Peyer's patch (tissue), 4 donors: Measurements from ENCODE around the gene WSB1. TPM values are rescaled to one million over a fixed set of nuclear protein-coding genes. Genes with fewer than 3 reads are reported as not detected.
"Not testable (repeated sequence)": the region's sequence is repeated elsewhere in the genome, so short reads cannot be mapped to it uniquely, and the experiment has no call there.

Experiments
- DNase-seq, 3 donors: peaks; one replicate each; pipeline ENCODE4 v3.0.0-alpha.2; 2017 to 2019
- H3K27ac ChIP-seq, 4 donors: fragments of 200-600 bp; sonication (generic); one replicate each; pipeline ENCODE4 v1.5.1; 2016 to 2019
- H3K27me3 ChIP-seq, 2 donors: fragments of 200-600 bp; sonication (generic); one replicate each; pipeline ENCODE4 v1.5.1; 2019
- H3K36me3 ChIP-seq, 3 donors: fragments of 200-600 bp; sonication (generic); one replicate each; pipeline ENCODE4 v1.5.1; 2016 to 2019
- H3K4me1 ChIP-seq, 4 donors: fragments of 200-600 bp; sonication (generic); one replicate each; pipeline ENCODE4 v1.5.1; 2016 to 2019
- H3K4me3 ChIP-seq, 4 donors: fragments of 200-600 bp; sonication (generic); 1 replicate in 3 of 4; 2 replicates in 1 of 4; pipeline ENCODE4 v1.5.1; 2016 to 2019; ENCODE audit warnings: mild to moderate bottlenecking in 1 of 4
- H3K9me3 ChIP-seq, 4 donors: fragments of 200-600 bp; sonication (generic); one replicate each; pipeline ENCODE4 v1.5.1; 2016 to 2019; ENCODE audit warnings: mild to moderate bottlenecking in 1 of 4
- CTCF ChIP-seq, 6 experiments: fragments of 450-650 bp in 4 of 6; fragments of 200-600 bp in 2 of 6; sonication (generic) in 1 of 6; IDR thresholded peaks; one replicate each; pipeline ENCODE4 v1.5.1; 2017 to 2019; ENCODE audit warnings: antibody characterized with exemption in 6 of 6, mild to moderate bottlenecking in 3 of 6, moderate library complexity in 1 of 6
- POLR2A ChIP-seq, 2 donors: fragments of 450-650 bp; IDR thresholded peaks; one replicate each; pipeline ENCODE4 v1.5.1; 2017; ENCODE audit warnings: antibody characterized with exemption in 2 of 2, mild to moderate bottlenecking in 2 of 2, moderate library complexity in 2 of 2
- total RNA-seq, 4 donors: library from RNA; depleted of rRNA; stranded (reverse); fragments of >200 nt; gene quantifications; one replicate each; pipeline ENCODE4 v1.1.0, GENCODE V29; 2016

Gene WSB1
- total RNA-seq, 4 donors from 2014 or later, result 61.5 to 208 (median 112) TPM

GRCh38 chr17:27323538-27324215 lies 29.8 kb downstream of the WSB1 start:
- Histone ChIP-seq H3K27me3 (no peaks in the 10 kb centered on the region), H3K27ac (peak overlapping the region in 2 of 4 donors; percentile 19 to 48), H3K4me3 (no peak overlapping the region), H3K9me3 (no peaks in the 10 kb centered on the region), H3K36me3 (peaks cover 0 to 3% (median 0%) of the 10 kb centered on the region in 3 donors), H3K4me1 (peaks cover 0 to 38% (median 3%) of the 10 kb centered on the region in 4 donors)
- peak in 2 of 3 donors; percentile 78 to 84 for DNase-seq
- TF ChIP-seq CTCF (IDR thresholded peaks at IDR 0.05) (no peak), POLR2A (IDR thresholded peaks at IDR 0.05) (no peak)

- Histone ChIP-seq H3K36me3 (no peaks in the 10 kb centered on the region), H3K4me1 (peaks cover 0 to 32% (median 1%) of the 10 kb centered on the region in 4 donors), H3K27me3 (no peaks in the 10 kb centered on the region), H3K4me3 (no peak overlapping the region), H3K27ac (no peak overlapping the region), H3K9me3 (no peaks in the 10 kb centered on the region)
- DNase-seq, result no peak
- TF ChIP-seq CTCF (IDR thresholded peaks at IDR 0.05) (no peak), POLR2A (IDR thresholded peaks at IDR 0.05) (no peak)
Measured at GRCh38 chr17:27324771-27325339, 30.9 kb downstream of the WSB1 start.

- Histone ChIP-seq H3K27ac (no peak overlapping the region), H3K36me3 (no peaks in the 10 kb centered on the region), H3K9me3 (no peaks in the 10 kb centered on the region), H3K4me1 (peaks cover 0 to 27% (median 0%) of the 10 kb centered on the region in 4 donors), H3K27me3 (no peaks in the 10 kb centered on the region), H3K4me3 (no peak overlapping the region)
- TF ChIP-seq CTCF (IDR thresholded peaks at IDR 0.05) (no peak), POLR2A (IDR thresholded peaks at IDR 0.05) (no peak)
- no peak for DNase-seq
Measured at GRCh38 chr17:27326051-27326450, 32.1 kb downstream of the WSB1 start.

- DNase-seq, result no peak
- no peak for TF ChIP-seq POLR2A (IDR thresholded peaks at IDR 0.05)
- no peaks in the 10 kb centered on the region for H3K9me3 ChIP-seq
Measured at GRCh38 chr17:27326585-27326984, 32.7 kb downstream of the WSB1 start.

GRCh38 chr17:27327397-27327796 lies 33.5 kb downstream of the WSB1 start:
- Histone ChIP-seq H3K9me3 (no peaks in the 10 kb centered on the region), H3K4me3 (no peak overlapping the region), H3K27me3 (no peaks in the 10 kb centered on the region), H3K27ac (no peak overlapping the region), H3K36me3 (no peaks in the 10 kb centered on the region), H3K4me1 (peaks cover 0 to 35% (median 2%) of the 10 kb centered on the region in 4 donors)
- DNase-seq, result no peak
- TF ChIP-seq POLR2A (IDR thresholded peaks at IDR 0.05) (no peak), CTCF (IDR thresholded peaks at IDR 0.05) (no peak)

More at GRCh38 chr17:27326585-27326984, 32.7 kb downstream of the WSB1 start:
- Histone ChIP-seq H3K27me3 (no peaks in the 10 kb centered on the region), H3K36me3 (no peaks in the 10 kb centered on the region), H3K27ac (no peak overlapping the region), H3K4me3 (no peak overlapping the region), H3K4me1 (peaks cover 0 to 27% (median 0%) of the 10 kb centered on the region in 4 donors)

GRCh38 chr17:27327871-27328270 lies 34.0 kb downstream of the WSB1 start:
- DNase-seq, result no peak
- no peak overlapping the region for H3K4me3 ChIP-seq
- TF ChIP-seq POLR2A (IDR thresholded peaks at IDR 0.05) (no peak), CTCF (IDR thresholded peaks at IDR 0.05) (no peak)
- H3K36me3 ChIP-seq, result no peaks in the 10 kb centered on the region
- no peaks in the 10 kb centered on the region for H3K9me3 ChIP-seq
- peaks cover 0 to 35% (median 3%) of the 10 kb centered on the region in 4 donors for H3K4me1 ChIP-seq
- H3K27ac ChIP-seq, result no peak overlapping the region
- no peaks in the 10 kb centered on the region for H3K27me3 ChIP-seq

GRCh38 chr17:27328686-27329085 lies 34.8 kb downstream of the WSB1 start:
- H3K9me3 ChIP-seq, H3K27me3 ChIP-seq, DNase-seq, H3K4me3 ChIP-seq, H3K27ac ChIP-seq, H3K36me3 ChIP-seq: not testable (repeated sequence)
- peaks cover 0 to 31% (median 3%) of the 10 kb centered on the region in 4 donors for H3K4me1 ChIP-seq
